HepG2 (cell line): ENCODE data around the gene CLCNKA. TPM values are rescaled to one million over a fixed set of nuclear protein-coding genes. Genes with fewer than 3 reads are reported as not detected.

ENCODE experiments used
- ATAC-seq: fragments of 200-7000 bp; cut with Tn5 transposase; 3 replicates; pipeline ENCODE4 v1.9.1; 2020; ENCODE audit warnings: mild to moderate bottlenecking, moderate library complexity
- BruUV-seq: library from RNA; stranded (reverse); fragments of 400-500 nt; replicated peaks from 2 replicates; lab custom pipeline; 2021; lab: Mats Ljungman, UMichigan
- CTCF ChIA-PET: fragments of 300-600 bp; formaldehyde crosslinking; extraction: SDS; loops from one replicate; lab custom pipeline; 2021; ENCODE audit warnings: low total read pairs, inconsistent platforms, low intra/inter-chr PET ratio; lab: Yijun Ruan, JAX
- POLR2A ChIA-PET: fragments of 350-600 bp; sonication (Branson Sonifier 250); formaldehyde crosslinking; loops from one replicate; lab custom pipeline; 2020; ENCODE audit warnings: antibody characterized with exemption, inconsistent platforms; lab: Yijun Ruan, JAX
- DNase-seq: peaks from one replicate; pipeline ENCODE4 v3.0.0-alpha.2; 2015; ENCODE audit warnings: low spot score
- FAIRE-seq: peaks from 3 replicates; lab custom pipeline; 2011; peaks lifted over from hg19 to GRCh38; lab: Jason Lieb, UNC
- H2AFZ ChIP-seq: one replicate; pipeline ENCODE4 v1.6.1; 2011; ENCODE audit warnings: low read length, inconsistent platforms
- H3K27ac ChIP-seq: fragments of 300-600 bp; 3 replicates; pipeline ENCODE4 v1.8.0; 2011; ENCODE audit warnings: mixed run types, mild to moderate bottlenecking, mixed read lengths, low read length, inconsistent platforms; ENCODE audit not compliant: insufficient read depth; ENCODE audit errors: extremely low read length
- H3K27me3 ChIP-seq, 2 experiments: fragments of 200-600 bp in 1 of 2; 2 replicates in 1 of 2; 3 replicates in 1 of 2; pipeline versions ENCODE4 v1.6.0 to v1.8.0; 2011; ENCODE audit warnings: low read length in 2 of 2, mild to moderate bottlenecking in 2 of 2, moderate library complexity in 2 of 2, inconsistent platforms in 1 of 2; ENCODE audit not compliant: insufficient read depth in 2 of 2, control insufficient read depth in 1 of 2
- H3K36me3 ChIP-seq, 2 experiments: fragments of 200-600 bp in 1 of 2; replicated peaks in 1 of 2; 2 replicates in 1 of 2; 3 replicates in 1 of 2; pipeline versions ENCODE4 v1.5.1 to v1.8.0; 2011; ENCODE audit warnings: low read length in 2 of 2, inconsistent platforms in 1 of 2; ENCODE audit not compliant: insufficient read depth in 2 of 2, control insufficient read depth in 1 of 2
- H3K4me1 ChIP-seq: 2 replicates; pipeline ENCODE4 v1.5.1; 2012; ENCODE audit warnings: low read length, inconsistent platforms; ENCODE audit not compliant: insufficient read depth
- H3K4me2 ChIP-seq: 2 replicates; pipeline ENCODE4 v1.6.0; 2011; ENCODE audit warnings: low read depth, low read length, inconsistent platforms
- H3K4me3 ChIP-seq, 3 experiments: fragments of 200-600 bp in 1 of 3; sonication (generic), shearing (Covaris generic) in 1 of 3; replicated peaks in 1 of 3; 2 replicates each; pipeline ENCODE4 v1.5.1; 2011 to 2016; ENCODE audit warnings: low read length in 3 of 3, inconsistent platforms in 2 of 3, low read depth in 2 of 3, mild to moderate bottlenecking in 2 of 3, control low read depth in 1 of 3, mixed read lengths in 1 of 3; ENCODE audit not compliant: insufficient read depth in 1 of 3
- H3K79me2 ChIP-seq: one replicate; pipeline ENCODE4 v1.6.1; 2011; ENCODE audit warnings: low read length, inconsistent platforms; ENCODE audit not compliant: insufficient read depth
- H3K9ac ChIP-seq: 2 replicates; pipeline ENCODE4 v1.6.0; 2011; ENCODE audit warnings: mild to moderate bottlenecking, low read depth, low read length, inconsistent platforms; ENCODE audit not compliant: insufficient read depth
- H3K9me3 ChIP-seq: 2 replicates; pipeline ENCODE4 v1.5.1; 2012; ENCODE audit warnings: mild to moderate bottlenecking, low read length
- H4K20me1 ChIP-seq: 2 replicates; pipeline ENCODE4 v1.6.0; 2011; ENCODE audit warnings: inconsistent platforms, mild to moderate bottlenecking, low read length, moderate library complexity; ENCODE audit not compliant: insufficient read depth
- HBP1 ChIP-seq: IDR thresholded peaks from 2 replicates; pipeline ENCODE4 v1.6.1; 2016; ENCODE audit warnings: low read depth, control low read depth
- SKIL ChIP-seq: sonication (generic); formaldehyde crosslinking; IDR thresholded peaks from 2 replicates; pipeline ENCODE4 v1.8.0; 2022; ENCODE audit warnings: missing genetic modification reagents, mild to moderate bottlenecking, moderate library complexity, borderline replicate concordance
- ZMYM3 ChIP-seq: sonication (generic); formaldehyde crosslinking; IDR thresholded peaks from 2 replicates; pipeline ENCODE4 v1.5.1; 2020; ENCODE audit warnings: mild to moderate bottlenecking, missing genetic modification reagents
- ZNF768 ChIP-seq: sonication (generic); formaldehyde crosslinking; IDR thresholded peaks from 2 replicates; pipeline ENCODE4 v1.4.0; 2020; ENCODE audit warnings: missing genetic modification reagents
- ZSCAN30 ChIP-seq: sonication (generic); formaldehyde crosslinking; IDR thresholded peaks from 2 replicates; pipeline ENCODE4 v1.5.0; 2020; ENCODE audit warnings: mild to moderate bottlenecking, missing genetic modification reagents
- WGBS: methylation state at CpG from one replicate; pipeline ENCODE4 v1.1.6; 2017; ENCODE audit warnings: low lambda C conversion rate; 5-methylcytosine and 5-hydroxymethylcytosine counted together
- in situ Hi-C: cut with HindIII; loops from 2 replicates; pipeline ENCODE4 v1.10.0; 2017; ENCODE audit warnings: low pct_unique_long_range_greater_than_20kb; ENCODE audit not compliant: extremely low pct_ligation_motif_present
- intact Hi-C: fragments of 100-400 bp; cut with micrococcal nuclease; formaldehyde crosslinking; loops from one replicate; pipeline ENCODE4 v1.10.0; 2022; ENCODE audit not compliant: unreplicated experiment
- polyA plus RNA-seq, 8 experiments: library from polyadenylated mRNA; depleted of rRNA in 3 of 8; stranded (reverse) in 7 of 8; unstranded in 1 of 8; fragments of >200 nt; fragmentation: Illumina TruSeq in 4 of 8; extraction: Trizol in 4 of 8; gene quantifications; 2 replicates each; pipeline versions ENCODE4 v1.2.1 to v1.2.3, GENCODE V29; 2011 to 2016; ENCODE audit warnings: low read depth in 4 of 8, missing spikeins in 1 of 8, mixed read lengths in 1 of 8; ENCODE audit not compliant: insufficient read depth in 1 of 8
- total RNA-seq, 5 experiments: library from RNA; depleted of rRNA; stranded (reverse); fragments of >200 nt; fragmentation: Illumina TruSeq; extraction: Trizol; gene quantifications; 2 replicates each; pipeline ENCODE4 v1.2.3, GENCODE V29; 2016; ENCODE audit warnings: low read depth in 1 of 5

Gene CLCNKA
- total and polyA plus RNA-seq, 2 of the 13 experiments (the other 11 are each of a cell fraction or from before 2014, with no cell fraction given): 0.03 TPM; not detected in 1

GRCh38 chr1:16066245-16066644 lies 44.4 kb downstream of the CLCNKA start:
- Histone ChIP-seq H3K27ac (no peak overlapping the region), H3K27me3 (peaks cover 7 to 65% of the 10 kb centered on the region in 2 experiments), H3K9ac (no peak overlapping the region), H3K4me1 (peaks cover 40% of the 10 kb centered on the region), H3K4me2 (no peak overlapping the region), H3K79me2 (no peaks in the 10 kb centered on the region), H4K20me1 (no peaks in the 10 kb centered on the region), H3K9me3 (no peaks in the 10 kb centered on the region), H3K4me3 (no peak overlapping the region), H3K36me3 (no peaks in the 10 kb centered on the region), H2AFZ (no peak overlapping the region)
- in situ Hi-C loops (no loop called here), intact Hi-C loops (no loop called here)
- no peak for ATAC-seq
- no peak for FAIRE-seq
- no TSS peak for BruUV-seq
- POLR2A ChIA-PET: no interaction called here
- 0% methylated on average over 1 of the region's 4 CpGs for WGBS
- no peak for DNase-seq
- TF ChIP-seq HBP1: no peak
- TF ChIP-seq SKIL (CRISPR knock-in tag): no peak
- peak; percentile 98 for TF ChIP-seq ZNF768 (CRISPR knock-in tag)
- TF ChIP-seq ZMYM3: peak; percentile 66
- no peak for TF ChIP-seq ZSCAN30 (CRISPR knock-in tag)
- CTCF ChIA-PET: no interaction called here
